ENCODE data around the gene NFE2L1.
"Not testable (repeated sequence)": the region's sequence is repeated elsewhere in the genome, so short reads cannot be mapped to it uniquely, and the experiment has no call there.

NFE2L1 gene

DNA sequence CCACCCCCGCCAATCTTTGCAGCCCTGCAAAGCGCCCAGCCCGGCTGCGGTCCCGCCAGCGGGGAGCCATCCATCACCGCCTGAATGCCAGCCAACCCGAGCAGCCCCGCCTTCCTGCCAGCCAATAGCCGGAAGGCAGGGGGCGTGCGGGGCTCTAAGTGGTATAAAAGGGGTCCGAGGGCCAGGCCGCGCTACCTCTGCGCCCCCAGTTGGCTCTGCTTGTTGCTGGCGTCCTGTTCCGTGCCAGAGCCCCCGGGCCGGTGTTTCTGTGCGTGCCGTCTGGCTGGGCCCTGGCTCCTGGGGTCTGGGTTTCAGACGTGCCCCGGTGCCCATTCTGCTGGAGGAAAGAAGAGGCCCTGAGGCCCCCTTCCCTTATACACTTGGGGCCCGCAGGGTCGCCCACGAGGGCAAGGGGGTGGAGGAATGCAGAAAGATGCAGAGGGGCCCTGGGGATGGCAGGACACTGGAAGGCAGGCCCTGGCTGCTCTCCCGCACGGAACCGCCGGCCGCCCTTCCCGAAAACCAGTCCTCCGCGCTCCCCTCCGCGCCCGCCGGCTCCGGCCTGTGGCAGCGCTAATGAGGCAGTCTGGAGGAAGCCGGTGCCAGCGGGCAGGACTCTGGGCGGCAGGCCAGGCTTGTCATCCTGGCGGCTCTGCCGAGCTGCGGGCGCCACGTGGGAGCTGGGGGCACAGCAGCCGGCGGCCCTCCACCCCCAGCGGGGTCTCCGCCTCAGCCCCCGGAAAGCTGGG, 24.6 kb upstream of the NFE2L1 start:
- DNase-seq = peak; percentile 74 to 90 (median 82)

DNA sequence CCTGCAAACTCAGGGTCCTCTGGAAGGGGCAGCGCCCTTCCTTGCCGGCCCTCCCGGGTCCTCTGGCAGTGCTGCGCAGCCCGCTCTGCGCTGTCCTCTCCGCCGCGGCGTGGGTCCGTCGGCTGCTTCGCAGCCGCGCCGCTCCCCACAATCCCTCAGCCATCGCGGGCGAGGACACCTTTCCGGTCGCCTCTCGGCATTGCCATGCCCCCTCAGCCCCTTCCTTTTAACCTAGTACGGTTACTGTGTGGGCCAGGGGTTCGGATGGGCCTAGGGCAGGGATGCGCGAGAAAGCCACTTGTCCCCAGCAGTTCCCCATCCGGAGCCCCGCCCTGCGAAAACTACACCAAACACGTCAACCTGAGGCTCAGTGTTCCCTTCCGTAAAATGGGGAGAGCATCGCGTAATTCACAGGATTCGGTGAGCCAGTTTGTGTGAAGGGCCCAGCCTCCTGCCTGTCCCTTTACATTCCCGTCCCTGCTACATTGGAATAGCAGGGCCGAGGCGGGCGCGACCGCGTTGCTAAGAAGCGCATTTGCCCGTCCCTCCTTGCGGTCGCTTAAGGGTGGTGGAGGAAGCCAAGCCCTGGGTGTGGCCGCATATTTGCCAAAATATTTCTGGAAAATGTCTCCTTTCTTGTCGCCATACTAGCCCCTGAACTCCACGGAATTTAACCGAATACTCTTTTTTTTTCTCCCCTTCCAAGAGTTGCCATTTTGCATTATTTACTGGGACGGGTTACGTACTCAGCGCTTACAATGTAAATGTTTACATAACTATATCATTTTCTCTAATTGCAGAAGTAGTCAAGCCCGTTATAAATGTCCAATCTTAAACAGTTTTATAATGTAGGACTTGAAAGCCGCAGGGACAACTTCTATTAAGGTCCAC, 23.8 kb upstream of the NFE2L1 start:
- DNase-seq = peak; percentile 44 to 62 (median 47)

DNA sequence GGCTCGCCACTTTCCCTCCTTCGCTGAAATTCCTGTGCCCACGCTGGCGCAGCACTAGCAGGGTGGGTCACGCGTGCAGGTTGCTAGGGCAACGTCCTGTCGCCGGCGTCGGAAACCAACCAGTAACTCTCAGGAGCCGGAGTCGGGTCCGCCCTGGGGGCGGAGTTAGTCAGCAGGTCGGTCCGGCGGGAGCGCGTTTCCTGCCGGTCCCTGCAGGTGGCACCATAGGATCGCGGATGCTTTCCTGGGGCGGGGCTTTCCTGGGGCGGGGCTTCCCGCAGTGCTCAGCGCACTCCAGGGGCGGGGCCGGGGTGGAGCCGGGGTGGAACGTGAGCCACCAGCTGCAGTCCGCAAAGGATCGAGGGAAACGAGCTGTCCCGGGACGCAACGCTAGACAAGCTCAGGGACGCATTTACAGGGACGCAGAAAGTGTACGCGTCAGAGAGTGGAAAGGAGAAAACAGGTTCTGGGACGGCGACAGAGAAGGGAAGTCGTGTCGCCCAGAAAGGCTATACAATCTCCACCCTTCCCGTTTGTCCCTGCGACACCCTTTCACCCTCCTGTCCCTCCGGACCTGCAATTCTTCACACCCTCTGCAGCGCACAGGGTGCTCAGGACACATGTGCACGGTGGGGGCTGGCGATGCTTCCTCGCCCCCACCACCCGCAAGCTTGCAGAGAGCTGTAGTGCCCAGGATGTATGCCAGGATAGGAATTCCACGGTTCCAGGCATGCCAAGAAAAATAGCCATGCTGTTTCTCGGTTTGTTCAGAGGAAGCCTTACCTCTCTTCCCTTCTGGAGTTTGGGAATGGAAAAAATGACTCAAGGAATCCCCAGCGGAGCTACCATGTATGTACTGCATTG, 22.9 kb upstream of the NFE2L1 start:
- DNase-seq = peak; percentile 99

DNA sequence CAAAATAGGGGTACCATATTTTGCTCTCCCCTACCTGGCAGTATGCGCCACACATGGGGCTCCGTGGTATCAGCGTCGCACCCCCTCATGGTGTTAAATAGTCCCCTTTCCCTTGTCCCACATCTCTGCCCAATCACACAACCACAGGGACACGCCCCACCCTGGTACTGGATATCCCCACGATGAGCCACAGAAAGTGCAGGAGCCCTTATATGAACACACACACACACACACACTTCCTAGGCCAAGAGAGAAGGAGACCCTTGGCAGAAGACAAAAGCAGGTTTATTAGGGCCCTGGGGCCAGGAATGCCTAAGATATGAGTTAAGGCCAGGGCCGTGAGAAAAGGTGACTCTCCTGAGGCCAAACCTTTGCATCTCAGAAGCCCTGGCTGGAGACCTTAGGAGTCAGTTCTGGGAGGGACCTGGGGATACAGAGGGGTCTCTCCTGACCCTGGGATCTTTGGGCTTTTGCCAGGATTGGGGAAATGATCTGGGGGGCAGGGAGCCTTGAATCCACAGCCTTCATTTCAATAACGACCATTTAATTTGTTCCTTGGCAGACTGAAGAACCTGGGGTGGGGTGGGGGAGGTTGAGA, 22.2 kb upstream of the NFE2L1 start:
- no peak for DNase-seq

DNA sequence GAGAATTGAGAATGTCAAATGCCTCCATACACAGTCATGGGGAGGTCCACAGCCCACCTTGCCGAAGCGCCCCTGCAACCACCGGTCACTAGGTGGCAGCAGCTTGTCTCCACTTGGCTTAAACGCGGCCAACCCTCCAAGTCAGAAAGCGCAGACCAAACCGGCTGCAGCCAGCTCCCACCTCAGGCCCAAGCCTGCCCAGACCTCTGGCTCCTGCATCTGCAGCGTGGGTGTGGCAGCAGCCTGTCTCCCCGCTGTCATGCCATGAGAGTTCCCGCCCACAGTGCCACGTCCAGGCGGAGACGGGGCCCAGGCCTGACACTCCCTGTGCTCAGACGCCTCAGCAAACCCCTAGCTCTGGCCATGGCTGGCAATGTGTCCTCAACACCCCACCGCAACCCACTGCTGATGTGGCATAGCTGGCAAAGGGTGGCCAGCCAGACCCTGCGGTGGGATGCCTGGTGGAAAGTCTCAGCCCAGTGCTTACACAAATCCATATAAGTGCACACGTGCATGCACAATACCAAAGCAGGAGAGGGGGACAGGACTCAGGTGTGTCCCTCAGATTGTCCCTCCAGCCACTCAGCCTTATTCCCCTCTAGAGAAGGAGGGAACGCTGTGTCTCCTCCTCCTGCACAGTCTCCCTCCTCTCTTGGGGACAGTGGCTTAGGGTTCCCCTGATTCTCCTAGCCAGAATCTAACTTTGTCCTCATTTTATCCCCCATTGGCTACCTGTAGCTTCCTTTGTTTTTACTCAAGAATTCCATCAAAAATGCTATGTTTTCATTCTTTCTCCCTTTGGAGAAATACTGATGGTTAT, 21.4 kb upstream of the NFE2L1 start:
- peak; percentile 69 to 87 (median 81) for DNase-seq

DNA sequence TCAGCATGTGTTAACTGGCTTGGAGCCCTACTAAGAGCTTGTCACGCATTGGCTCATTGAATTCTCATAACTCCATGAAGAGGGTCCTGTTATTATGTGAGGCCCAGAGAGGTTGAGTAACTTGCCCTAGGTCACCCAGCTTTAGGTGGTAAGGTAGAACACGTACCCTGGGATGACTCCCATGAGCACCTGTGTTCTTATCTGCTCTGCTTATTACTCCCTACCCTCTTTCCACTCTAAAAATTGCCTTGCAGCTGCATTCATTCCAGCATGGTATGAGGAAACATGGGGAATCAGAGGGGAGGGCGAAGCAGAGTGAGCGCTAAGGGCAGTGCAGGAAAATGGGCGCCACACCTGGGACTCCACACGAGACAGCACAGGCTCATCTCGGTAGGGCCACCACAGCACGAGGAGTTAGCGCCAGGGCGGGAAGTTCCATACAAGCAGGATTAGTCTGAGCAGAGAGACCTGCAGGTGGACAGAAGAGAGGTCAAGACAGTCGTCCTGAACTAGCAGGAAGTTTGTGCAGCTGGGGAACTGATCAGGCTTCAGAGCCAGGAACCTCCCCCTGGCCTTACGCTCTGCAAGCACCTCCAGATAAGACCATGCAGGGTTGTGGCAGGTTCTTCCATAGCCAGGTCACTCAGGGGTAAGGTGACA, 20.7 kb upstream of the NFE2L1 start:
- no peak for DNase-seq

DNA sequence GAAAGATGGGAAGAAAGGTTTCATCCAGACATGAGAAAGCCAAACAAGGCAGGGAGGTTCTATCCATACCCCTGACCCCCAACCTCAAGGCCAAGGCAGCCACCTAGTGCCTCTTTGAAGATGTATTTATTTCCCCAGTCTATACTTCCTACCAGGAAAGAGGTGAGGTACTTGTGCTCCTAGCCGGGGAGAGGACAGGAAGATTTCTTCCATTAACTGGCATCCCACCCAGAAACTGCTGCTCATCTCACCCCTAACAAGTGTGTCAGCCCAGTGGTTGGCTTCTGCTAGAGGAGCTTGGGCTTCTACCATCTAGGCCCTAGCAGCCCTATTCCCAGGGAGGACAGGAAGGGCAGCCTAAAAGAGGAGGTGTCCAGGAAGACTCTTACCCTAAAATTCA, 19.4 kb upstream of the NFE2L1 start:
- DNase-seq = no peak

DNA sequence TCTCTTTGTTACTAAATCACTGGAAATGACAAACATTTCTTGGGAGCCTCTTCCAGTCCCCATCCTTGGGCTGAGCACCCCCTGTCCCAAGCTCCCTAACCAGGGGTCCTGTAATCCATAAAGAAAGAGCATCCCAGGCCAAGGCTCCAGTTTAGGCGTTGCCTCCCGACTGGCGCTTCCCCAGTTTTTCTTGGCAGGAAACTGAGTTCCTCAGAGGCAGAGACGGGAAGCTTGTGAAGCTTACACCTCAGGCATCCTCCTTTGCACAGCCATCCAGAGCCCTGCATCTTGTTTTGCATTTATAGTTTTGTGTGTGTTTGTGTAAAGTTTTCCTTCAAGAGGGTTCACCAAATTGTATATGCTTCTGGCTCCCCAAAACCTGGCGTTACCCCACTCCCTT, 17.6 kb upstream of the NFE2L1 start:
- no peak for DNase-seq

DNA sequence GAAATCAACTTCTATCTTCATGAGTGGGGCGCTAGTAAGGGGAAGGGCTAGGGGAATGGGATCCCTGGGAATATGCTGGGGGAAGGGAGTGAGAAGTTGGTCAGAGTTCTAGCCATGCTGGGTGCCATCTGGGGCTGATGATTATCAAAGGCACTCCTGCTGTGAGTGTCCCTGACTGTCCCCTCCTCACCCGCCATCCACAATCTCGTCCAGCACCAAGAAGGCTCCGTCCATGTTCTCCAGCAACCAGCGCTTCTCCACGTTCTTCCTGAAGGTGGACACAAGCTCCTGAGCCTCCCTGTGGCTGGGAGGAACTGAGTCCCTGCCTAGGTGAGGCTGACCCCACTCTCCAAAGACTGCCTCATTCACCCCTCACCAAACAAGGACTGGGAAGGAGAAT, 16.2 kb upstream of the NFE2L1 start:
- DNase-seq = no peak

DNA sequence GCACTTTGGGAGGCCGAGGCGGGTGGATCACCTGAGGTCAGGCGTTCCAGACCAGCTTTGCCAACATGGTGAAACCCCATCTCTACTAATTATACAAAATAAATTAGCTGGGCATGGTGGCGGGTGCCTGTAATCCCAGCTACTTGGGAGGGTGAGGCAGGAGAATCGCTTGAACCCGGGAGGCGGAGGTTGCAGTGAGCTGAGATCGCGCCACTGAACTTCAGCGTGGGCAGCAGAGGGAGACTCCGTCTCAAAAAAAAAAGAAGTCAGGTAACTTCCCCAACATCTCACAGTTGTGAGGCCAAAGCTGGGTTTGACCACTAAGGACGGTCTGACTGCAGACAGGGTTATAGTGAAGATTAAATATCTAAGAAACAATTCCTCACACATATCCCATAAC, 13.4 kb upstream of the NFE2L1 start:
- DNase-seq = not testable (repeated sequence)

DNA sequence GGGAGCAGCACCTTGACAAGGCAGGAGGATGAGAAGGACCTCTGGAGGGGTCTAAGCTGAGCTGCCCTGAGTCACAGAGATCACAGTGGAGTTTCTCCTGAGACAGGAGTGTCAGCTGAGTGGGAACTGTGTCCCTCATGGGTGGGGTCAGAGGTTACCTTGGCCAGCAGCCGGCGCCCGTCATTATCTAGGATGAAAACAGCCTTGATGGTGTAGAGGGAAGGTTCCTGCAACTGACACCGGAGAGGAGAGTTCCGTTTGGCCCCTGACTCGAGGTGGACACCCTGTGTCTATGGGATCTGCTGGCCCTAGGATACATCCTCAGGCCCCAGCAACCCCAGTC, 11.5 kb upstream of the NFE2L1 start:
- no peak for DNase-seq

DNA sequence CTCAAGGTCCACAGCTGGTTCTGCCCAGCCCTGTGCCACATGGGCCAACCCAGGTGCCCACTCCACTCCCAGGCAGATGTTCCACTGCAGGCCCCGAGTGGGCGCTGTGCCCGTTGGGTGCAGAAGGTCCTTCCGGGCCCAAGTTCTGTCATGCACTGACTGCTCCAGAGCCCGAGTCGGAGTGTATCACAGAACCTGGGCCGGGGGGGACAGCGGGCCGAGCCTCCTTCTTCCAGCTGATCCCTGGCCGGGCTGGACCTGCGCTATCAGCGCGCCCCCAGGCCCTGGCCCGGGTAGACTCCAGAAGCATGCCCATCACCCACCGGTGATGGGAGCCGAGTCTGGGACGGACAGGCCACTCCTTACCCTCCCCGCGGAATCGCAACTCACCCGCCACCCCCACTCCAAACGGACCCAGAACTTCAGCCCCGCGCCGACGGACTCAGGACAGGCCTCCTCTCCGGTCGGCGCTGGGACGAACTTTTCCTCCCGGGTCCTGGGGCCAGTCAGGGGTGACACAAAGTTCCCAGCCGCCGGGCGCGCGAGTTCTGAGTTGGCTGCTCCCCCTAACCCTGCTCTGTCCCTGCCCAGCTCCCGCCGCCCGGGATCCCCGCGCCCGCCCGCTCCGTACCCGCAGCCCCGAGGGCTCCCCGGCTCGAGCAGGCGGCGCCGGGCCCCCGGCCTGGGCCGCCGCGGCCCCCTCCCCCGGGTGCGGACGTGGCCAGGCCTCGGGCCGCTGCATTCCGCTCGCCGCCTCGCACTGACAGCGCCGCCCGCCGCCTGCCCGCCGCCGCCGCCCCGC, 10.9 kb upstream of the NFE2L1 start, which contains the start of gene COPZ2:
TSS of gene COPZ2 (minus strand) at position 762 of the 802 bp plus-strand sequence. CDS start at position 742, 20 bp downstream.
- DNase-seq = peak; percentile 61 to 79 (median 66)

DNA sequence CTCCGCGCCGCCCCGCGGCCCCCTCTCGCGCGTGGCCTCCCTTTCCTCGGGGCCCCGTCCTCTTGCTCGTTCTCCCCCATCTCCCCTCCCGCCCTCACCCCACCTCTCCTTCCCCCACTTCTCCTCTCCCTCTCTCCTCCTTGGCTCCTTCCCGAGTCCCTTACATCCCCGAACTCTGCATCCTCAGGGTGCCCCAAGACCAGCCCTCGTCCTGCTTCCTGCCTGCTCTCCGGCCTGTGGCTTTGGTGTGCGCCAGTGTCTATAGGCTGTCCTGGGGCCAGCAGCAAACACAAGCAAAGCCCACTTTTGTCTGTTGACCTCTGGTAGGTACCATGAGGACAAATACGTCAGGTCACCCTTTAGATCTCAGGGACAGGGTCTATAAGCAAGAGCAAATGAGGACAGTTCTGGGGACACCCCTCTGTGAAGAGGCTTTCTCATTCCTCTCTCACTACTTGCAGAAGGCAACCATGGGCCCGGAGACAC, 10.3 kb upstream of the NFE2L1 start:
- DNase-seq = no peak

DNA sequence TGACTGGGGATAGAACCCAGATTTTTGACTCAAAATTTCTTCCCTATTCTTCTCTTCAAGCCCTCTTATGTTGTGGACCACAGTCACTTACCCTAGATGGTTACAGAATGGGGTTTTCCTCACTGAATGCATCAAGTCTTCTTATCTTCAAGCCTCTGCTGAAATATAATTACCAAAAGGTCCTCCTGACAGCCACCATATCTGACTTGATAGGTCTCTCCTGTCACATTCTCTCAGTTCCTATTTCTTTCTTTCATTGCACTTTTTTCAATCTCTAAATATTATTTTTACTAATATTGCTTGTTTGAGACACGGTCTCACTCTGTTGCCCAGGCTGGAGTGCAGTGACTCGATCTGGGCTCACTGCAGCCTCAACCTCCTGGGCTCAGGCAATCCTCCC, 9.5 kb upstream of the NFE2L1 start:
- DNase-seq = no peak

DNA sequence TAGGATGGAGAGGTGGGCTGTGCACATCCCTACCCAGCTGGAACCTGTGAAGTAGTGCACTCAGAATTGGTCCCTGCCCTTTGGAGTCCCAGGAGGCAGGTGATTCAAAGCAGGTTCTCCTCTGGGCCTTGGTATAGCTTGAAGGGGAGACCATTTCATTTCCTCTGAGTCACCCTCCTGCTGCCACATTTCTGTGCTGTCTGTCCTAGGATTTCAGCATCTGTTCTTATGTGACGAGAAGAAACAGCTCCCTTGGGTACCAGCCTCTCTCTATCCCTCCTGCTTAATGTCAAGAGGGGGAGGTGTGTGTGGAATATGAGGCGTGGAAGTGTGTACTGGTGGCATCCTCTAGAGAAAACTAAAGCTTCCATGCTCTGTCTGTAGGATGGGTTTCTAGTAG, 5.0 kb upstream of the NFE2L1 start:
- no peak for DNase-seq

DNA sequence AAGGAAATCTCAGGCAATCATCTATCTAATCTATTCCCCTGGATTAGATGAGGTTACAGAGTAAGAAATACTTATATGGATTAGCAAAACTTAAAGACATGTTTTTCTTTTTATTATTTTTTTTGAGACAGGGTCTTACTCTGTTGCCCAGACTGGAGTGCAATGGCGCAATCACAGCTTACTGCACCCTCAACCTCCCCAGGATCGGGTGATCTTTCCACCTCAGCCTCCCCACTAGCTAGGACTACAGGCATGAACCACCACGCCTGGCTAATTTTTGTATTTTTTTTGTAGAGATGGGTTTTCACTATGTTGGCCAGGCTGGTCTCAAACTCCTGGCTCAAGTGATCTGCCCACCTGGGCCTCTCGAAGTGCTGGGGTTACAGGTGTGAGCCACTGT, 3.3 kb upstream of the NFE2L1 start:
- no peak for DNase-seq

DNA sequence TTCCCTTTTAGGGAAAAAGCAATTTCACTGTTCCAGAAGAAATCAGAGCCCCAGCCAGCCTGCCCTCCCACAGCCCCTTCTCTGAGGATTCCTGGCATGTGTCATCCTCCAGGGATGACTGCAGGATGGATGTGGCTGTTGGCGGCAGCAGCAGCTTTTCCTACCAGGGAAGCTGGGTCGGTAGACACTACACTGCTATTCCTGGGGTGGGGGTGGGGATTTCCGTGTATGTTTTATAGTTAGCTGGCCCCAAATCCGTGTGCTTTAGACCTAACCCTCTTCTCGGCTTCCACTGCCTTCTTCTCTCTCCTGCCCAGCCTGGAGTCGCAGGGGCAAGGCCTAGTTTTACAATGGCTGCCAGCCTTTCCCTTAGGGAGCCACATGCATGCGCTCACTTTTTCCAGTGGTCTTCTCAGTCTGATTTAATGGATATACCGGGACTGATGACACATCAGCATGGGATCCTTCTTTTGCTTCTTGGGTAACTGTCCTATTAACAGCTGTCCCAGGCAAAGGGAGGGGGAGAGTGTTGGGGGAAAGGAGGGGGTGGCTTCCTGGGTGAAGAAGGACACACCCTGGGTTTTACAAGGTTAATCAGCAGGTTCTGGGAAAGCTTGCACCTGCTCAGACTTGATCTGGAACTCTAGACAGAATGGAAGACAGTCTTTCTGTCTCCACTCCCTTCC, 2.7 kb upstream of the NFE2L1 start:
- DNase-seq = peak in 2 of 4 experiments; percentile 19 to 45

DNA sequence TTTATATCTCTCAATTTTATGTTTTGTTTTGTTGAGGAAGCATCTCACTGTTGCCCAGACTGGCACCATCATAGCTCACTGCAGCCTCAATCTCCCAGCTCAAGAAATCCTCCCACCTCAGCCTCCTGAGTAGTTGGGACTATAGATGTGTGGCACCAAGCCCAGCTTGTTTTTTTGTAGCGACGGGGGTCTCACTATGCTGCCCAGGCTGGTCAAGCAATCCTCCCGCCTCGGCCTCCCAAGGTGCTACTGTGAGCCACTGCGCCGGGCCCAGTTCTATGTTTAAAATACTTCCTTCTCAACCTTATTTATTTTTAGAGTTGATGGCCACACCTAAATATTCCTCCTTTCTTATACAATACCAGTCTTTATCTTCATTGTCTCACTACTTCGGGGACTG, 1.9 kb upstream of the NFE2L1 start:
- no peak for DNase-seq

DNA sequence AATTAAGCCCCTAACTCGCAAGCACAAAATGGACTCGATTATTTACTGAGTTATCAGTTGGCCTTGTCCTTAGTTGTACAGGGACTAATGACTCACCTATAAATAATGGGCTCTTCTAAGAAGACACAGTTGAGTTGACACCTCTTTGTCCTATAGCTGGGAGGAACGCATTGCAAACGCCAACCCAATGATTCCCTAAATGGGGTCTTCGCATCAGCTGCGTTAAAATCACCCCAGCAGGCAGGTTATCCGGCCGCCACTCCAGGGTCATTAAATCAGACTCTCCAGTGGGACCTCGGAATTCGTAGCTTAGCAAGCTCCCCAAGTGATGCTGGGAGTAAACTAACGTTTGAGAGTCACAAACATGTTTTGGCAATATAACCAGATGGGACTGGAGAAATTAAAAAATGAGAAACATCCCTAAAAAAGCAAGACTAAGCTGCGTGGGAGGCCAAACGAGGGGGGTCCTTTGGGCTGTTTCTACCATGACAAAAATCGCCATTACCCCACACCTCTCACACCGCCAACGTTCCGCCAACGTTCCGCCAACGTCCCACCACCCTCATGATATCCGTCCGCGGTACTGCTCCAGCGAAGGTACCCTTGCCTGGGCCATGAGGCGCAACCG, 932 bp upstream of the NFE2L1 start:
- DNase-seq = no peak
